Stimulated activated CD8-positive, alpha-beta memory T cell treated with anti-CD3 and anti-CD28 coated beads, Interleukin-4, amount 100 ng/mL, for 24 hours (primary cell): ENCODE measurements around the gene ING2.
A peak's percentile ranks its signal among the peaks of the same experiment; 100 is the strongest.
"Not testable (repeated sequence)": the region's sequence is repeated elsewhere in the genome, so short reads cannot be mapped to it uniquely, and the experiment has no call there.

Experiments
- DNase-seq: peaks from one replicate; pipeline ENCODE4 v3.0.0-alpha.2; 2020; ENCODE audit warnings: low read depth

ING2 gene, protein sequence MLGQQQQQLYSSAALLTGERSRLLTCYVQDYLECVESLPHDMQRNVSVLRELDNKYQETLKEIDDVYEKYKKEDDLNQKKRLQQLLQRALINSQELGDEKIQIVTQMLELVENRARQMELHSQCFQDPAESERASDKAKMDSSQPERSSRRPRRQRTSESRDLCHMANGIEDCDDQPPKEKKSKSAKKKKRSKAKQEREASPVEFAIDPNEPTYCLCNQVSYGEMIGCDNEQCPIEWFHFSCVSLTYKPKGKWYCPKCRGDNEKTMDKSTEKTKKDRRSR

DNA sequence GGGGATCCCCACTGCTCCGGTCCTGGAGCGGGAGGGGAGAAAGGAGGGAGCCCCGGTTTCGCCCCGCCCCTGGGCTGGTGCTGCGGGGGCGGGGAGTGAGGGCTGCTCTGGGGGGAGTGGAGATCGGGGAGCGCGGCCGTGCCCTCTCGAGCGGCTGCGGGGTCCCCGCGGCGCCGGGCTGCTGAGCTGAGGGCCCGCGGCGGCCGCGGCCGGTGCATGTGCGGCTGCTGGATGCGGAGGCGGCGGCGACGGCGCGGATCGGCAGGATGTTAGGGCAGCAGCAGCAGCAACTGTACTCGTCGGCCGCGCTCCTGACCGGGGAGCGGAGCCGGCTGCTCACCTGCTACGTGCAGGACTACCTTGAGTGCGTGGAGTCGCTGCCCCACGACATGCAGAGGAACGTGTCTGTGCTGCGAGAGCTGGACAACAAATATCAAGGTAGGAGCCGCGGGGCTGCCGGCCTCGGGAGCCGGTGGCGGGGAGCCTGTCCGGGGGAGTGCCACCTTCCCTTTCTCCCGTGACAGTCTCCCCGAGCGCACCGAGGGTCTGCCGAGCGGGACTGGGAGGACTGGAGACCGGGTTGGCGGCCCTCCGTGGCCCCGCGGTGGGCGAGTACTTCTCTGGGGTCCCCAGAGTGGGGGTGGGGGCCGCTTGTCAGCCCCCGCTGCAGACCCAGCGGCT, at the start of gene ING2:
ING2 (plus strand) TSS at position 129 of the 681 bp plus-strand sequence; CDS start at position 267, 138 bp downstream.
- DNase-seq, result peak; percentile 77

DNA sequence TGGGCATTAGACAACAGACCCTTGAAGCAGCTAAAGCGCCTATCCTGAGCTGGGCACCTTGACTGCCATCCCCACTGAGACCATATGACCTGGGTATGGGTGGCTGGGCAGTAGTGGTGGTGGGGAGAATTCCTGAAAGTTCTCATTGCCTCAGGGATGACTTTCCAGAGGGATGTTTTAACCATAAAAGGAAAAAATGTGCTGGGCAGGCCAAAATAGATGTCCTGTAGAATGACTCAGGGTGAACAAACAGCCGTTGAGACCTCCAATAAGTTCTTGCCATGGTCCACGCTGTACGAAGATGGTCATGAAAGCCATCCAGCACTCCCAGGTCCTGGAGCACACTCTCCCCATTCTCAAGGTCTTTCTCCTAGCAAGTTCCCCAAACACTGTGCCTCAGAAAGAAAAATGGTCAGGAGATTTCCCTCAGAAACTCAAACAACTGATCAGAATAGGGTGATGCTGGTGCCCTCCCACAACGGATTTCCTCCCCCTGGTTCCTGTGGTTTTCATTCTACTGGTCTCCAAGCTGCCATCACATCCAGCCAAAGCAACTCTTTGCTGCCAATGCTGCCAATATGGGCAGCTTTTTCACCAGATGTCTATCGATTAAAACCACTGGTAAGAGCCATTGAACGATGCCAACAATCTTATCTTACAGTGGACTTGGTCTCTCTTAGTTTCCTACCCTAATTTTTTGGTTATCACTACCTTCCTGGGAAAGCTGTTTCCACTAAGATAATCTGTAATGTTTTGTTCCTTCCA, 49.2 kb upstream of the ING2 start:
- no peak for DNase-seq

DNA sequence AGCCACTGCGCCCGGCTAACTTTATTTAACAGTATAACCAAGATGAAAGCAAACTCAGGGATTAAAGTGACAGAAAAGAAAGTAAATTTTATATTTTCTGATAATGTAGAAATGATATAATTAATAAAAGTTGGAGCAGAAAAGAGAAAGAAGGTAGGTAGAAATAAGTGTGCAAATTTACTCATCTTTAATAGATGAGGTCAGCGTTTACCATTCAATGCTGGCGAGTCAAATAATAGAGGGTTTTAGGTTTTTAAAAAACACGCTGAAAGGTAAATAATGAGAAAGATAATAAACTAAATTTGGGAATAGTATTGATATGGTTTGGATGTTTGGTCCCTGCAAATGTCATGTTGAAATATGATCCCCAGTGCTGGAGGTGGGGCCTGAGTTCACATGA, 46.9 kb upstream of the ING2 start:
- DNase-seq, result no peak

DNA sequence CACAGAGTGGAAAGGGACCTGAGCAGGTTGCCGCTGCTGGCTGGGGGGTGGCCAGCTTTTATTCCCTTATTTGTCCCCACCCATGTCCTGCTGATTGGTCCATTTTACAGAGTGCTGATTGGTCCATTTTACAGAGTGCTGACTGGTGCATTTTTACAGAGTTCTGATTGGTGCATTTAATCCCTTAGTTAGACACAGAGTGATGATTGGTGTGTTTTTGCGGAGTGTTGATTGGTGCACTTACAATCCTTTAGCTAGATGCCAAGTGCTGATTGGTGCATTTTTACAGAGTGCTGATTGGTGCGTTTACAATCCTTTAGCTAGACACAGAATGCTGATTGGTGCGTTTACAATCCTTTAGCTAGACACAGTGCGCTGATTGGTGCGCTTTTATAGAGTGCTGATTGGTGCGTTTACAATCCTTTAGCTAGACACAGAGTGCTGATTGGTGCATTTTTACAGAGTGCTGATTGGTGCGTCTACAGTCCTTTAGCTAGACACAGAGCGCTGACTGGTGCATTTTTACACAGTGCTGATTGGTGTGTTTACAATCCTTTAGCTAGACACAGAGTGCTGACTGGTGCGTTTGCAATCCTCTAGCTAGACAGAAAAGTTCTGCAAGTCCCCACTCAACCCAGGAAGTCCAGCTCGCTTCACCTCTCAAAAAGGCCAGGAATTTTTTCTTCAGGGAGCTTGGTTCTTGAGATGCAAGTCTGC, 40.8 kb upstream of the ING2 start:
- DNase-seq, result not testable (repeated sequence)

DNA sequence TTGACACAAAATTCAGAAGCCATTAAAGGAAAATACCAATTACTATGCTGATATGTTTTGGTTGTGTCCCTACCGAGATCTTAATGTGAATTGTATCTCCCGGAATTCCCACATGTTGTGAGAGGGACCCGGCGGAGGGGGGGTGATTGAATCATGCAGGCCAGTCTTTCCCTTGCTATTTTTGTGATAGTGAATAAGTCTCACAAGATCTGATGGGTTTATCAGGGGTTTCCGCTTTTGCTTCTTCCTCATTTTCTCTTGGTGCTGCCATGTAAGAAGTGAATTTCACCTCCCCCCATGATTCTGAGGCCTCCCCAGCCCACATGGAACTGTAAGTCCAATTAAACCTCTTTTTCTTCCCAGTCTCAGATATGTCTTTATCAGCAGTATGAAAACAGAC, 39.0 kb upstream of the ING2 start:
- DNase-seq, result not testable (repeated sequence)

DNA sequence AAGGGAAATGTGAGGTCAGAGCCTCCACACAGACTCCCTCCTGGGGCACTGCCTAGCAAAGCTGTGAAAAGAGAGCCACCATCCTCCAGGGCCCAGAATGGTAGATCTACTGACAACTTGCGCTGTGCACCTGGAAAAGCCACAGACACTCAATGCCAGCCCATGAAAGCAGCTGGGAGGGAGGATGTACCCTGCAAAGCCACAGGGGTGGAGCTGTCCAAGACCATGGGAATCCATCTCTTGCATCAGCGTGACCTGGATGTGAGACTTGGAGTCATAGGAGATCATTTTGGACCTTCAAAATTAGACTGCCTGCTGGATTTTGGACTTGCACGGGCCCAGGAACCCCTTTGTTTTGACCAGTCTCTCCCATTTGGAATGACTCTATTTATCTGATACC, 37.6 kb upstream of the ING2 start:
- no peak for DNase-seq

DNA sequence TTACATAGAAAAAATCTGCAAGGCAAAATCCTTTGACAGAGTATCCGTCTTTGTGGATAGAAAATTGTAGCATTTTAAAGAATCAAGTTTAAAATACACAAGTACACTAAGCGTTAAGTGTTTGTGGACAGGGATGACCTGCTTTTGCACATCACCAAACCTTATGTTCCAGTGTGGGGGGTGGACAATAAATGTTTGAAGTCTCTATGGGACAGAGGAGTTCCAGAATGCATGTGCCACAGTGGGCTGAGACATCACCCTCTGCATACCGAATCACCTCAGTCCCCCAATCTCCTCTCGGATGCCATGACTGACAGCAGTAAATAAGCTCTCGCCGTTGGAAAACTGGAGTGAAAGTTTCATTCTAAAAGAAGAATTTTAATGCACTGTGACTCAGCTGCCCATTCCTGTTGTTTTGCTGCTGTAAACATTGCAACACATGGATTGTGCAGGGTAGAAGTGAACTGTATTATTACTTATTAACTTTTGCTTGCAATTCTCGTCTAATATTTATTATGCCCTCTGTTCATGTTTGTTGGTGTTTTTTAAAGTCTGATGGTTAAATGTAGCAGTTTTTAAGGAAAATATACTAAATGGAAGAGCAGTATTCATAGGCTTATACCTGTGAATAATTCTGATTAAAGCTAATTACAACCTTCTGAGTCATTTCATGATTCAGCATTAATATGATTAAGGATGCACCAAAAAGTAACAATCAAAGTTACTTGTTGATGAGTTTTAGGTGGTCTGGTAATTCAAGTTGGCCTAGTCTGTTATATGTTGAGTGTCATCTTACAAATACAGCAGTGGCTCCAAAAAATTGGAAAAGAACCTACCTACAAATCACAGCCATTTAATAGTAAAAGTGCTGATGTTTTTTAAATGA, 36.4 kb upstream of the ING2 start:
- DNase-seq, result no peak

DNA sequence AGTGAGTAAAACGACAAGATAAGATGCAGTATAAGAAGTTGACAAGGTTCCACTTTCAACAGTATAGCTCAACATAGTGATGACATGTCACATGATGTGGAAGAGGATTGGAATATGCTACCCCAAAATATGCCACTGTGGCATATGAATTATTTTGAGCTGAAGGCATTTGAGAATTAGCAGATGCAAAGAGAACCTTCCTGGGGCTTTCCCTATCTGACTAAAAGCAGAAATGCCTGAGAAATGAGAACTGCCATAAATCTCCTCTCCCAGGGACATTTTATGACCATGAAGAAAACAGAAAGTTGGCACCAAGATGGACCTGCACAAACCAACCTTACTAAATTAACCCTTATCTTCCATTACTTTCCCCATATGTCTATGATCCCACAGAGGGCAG, 35.6 kb upstream of the ING2 start:
- no peak for DNase-seq

DNA sequence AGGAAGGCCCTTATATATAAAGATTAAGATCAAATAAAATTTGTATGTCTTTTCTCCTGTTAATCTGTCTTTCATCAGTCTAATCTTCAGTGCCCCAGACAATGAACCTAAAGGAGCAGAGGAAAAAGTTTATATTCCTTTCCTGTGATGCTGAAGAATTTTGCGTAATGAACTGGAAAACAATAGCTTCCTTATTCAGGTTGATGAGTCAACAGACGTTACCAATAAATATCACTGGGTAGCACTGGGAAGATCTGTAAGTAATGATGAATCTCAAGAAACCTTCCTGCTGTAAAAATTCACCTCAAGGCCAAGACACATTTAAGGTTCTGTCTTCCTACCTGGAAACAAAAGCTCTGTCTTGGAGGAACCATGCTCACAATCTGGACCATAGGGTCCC, 34.9 kb upstream of the ING2 start:
- no peak for DNase-seq

DNA sequence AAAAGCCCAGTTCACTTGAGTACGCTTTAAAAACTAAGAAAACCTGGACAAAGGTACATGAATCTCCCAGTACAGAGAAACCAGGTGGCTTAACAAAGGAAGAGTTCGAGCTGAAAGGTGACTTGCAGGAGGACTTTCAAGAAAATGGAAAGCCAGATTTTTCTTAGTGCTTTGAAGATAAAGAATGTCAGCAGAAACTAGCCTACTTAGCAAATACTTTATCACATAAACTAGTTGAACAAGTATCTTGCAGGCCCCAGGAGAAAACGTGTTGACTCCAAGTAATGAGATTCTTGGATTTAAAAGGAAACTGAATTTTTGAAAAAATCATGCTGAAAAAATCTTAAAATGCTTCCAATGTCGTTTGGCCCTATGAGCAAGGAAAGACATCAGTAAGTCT, 34.0 kb upstream of the ING2 start:
- DNase-seq, result no peak

DNA sequence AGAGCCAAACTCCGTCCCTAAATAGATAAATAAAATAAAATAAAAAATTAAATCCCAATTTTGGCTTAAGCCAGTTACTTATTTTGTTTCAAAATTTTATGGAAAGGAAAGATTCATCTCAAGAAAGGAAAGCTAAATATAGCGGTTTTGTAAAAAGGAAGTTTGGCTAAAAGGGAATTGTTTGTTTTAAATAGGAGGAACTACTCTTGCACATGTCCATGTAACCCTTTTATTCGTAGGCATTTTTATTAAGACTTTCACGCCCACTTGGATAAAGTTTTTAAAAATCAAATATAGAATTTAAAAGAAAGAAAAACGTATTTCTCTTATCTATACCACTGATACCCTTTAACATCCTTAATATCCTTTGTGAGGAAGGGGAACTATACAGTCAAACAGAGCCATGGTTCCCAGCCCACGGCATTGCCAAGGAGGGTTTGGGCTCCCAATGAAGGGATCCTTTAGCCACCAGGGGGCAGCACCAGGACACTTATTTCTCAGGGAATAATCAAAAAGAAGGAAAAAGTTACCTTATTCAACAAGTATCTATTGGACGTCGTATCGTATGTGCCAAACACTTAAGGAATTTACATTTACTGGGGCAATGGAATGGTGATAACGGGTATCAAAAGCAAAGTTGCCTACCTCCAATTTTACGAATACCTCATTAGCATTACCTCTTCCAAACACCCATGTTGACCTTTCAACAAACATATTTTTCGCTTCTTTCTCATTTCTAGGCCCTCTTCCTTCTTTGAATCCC, 32.7 kb upstream of the ING2 start:
- DNase-seq, result peak; percentile 69

DNA sequence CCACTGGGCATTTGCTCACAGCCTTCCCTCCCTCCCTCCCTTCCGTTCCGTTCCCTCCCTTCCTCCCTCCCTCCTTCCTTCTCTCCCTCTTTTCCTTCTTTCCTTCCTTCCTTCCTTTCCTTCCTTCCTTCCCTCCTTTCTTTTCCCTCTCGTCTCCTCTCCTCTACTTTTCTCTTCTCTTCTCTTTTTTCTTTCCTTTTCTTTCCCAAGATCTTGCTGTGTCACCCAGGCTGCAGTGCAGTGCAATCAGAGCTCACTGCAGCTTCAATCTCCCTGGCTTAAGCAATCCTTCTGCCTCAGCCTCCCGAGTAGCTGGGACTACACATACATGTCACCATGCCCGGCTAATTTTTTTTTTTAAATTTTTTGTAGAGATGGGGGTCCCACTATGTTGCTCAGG, 26.7 kb upstream of the ING2 start:
- no peak for DNase-seq

DNA sequence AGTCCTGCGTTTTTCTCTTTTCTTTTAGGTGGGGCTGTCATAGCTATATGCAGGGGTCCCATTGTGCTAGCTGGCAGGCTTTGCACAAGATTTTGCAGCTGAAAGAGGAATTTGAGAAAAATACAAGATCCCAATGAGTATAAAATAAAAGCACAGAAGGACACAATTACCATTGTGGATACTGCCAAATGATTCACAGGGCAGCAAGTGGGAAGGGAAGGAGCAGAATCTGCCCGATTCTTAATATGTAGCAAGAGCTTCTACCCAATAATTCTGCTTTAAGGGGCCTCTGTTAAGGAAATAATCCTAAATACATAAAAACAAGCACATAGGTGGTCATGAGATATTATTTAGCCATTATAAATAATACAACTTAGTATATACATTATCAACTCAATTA, 25.9 kb upstream of the ING2 start:
- no peak for DNase-seq

DNA sequence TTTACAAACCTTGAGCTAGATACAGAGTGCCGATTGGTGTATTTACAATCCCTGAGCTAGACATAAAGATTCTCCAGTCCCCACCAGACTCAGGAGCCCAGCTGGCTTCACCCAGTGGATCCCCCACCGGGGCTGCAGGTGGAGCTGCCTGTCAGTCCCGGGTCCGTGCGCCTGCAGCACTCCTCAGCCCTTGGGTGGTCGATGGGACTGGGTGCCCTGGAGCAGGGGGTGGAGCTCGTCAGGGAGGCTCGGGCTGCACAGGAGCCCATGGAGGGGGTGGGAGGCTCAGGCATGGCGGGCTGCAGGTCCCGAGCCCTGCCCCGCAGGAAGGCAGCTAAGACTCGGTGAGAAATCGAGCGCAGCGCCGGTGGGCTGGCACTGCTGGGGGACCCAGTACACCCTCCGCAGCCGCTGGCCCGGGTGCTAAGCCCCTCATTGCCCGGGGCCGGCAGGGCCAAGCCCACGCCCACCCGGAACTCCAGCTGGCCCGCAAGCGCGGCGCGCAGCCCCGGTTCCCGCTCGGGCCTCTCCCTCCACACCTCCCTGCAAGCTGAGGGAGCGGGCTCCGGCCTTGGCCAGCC, 22.3 kb upstream of the ING2 start:
- not testable (repeated sequence) for DNase-seq

DNA sequence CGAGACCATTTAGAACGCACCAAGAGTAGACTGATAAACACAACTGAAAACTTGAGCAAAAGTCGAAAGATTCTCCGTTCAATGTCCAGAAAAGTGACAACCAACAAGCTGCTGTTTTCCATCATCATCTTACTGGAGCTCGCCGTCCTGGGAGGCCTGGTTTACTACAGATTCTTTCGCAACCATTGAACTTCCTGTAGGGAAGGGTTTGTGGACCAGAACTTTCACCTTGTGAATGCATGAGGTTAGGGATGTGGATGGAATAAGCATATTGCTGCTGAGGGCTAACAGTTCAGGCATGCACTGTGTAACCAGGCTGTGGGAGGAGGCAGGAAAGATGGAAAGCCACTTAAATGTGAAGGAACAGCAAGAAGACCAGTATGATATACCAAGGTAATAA, 20.9 kb upstream of the ING2 start:
- DNase-seq, result no peak

DNA sequence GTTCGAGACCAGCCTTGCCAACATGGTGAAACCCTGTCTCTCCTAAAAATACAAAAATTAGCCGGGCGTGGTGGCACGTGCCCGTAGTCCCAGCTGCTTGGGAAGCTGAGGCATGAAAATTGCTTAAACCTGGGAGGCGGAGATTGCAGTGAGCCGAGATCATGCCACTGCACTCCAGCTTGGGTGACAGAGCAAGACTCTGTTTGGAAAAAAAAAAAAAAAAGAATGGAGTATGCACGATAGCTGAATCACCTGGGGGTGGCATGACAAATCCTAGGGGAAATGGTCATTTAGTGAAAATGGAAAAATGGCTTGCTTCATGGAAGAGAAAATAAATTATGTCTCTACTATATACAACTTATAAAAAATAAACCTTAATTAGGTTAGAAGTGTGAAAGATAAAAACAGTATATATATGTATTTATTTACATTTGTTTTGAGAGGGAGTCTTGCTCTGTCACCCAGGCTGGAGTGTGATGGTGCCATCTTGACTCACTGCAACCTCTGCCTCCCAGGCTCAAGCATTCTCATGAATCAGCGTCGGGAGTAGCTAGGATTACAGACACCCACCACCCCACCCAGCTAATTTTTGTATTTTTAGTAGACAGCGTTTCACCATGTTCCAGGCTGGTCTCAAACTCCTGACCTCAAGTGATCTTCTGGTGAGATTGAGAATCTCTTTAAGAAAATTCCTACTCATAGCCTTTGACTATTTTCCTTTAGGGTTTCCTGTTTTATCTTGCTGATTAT, 19.3 kb upstream of the ING2 start:
- DNase-seq, result no peak

DNA sequence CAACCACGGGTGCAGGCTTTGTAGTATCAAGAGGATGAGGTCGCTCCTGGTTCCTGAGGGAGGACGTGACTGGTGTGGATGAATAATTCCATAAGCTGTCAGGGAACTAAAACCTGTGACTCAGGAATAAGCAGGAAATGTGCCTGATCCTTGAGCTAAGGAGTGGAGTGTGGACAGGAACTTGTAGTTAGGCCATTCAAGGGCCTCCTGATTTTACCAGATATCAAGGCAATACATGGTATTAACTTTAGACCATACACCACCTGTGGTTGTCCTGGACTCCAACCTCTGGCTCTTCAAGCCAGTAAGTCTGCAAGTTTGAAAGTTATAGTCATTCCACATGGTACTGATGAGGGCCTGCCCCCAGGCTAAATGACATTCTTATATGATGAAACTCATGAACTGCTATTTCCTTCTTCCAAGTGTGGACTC, 12.1 kb upstream of the ING2 start:
- DNase-seq, result no peak

DNA sequence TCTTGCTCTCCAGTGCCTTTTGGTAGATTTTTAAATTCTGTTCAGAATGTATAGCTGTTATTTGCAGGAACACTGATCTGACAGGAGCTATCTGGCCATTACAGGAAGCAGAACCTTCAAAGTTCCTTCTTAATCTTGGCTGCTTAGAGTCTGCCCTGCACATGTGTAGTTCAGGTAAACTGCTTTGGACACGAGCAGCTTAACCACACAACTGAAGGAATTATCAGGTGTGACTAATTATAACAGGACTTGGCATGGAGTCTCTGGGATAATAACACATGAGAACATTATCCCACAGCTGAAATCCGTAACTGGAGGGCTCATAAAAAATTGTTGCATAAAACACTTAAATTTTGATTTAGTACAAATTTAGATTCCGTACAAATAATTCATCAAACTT, 11.6 kb upstream of the ING2 start:
- DNase-seq, result no peak

DNA sequence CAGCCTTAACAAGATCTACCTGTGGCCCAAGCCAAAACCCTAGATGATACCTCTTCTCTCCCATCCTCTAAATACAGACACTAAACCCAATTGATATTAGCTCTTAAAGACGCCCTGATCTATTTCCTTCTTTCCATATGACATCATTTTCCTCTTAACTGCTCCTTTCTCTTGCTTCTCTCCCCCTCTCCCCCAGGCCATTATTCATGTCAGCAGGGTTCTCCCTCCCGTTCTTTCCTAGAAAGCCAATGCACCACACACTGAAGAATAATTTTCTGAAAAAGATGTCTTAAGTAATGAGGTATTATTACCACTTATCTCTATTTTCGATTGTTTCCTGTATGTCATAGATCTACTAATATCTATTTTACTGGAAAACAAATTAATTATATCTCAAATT, 9.7 kb upstream of the ING2 start:
- no peak for DNase-seq

DNA sequence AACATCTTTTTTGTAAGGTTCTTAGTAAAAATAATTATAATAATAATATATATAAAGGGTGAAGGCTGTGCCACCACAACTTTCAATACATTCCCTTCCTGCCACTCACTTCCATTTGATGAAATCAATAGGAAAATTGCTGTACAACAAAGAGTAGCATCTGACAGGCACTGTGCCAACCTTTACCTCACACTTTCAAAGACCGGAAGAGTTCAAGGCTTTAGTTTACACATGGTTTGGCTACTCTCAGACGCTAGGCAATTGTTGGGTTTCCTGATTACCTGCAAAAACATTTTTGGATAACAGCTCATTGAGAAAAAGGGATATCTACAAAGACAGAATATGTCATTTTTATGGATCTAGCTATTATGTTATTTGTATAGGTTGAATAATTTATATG, 5.5 kb upstream of the ING2 start:
- no peak for DNase-seq
